Thymus (tissue), 11 donors: ENCODE results near the gene MOB2. TPM values are rescaled to one million over a fixed set of nuclear protein-coding genes. Genes with fewer than 3 reads are reported as not detected.

Experiments
- DNase-seq, 9 donors: peaks; one replicate each; pipeline ENCODE4 v3.0.0-alpha.2; 2013; ENCODE audit warnings: low spot score in 9 of 9, low read depth in 6 of 9, missing footprints in 1 of 9
- H3K27ac ChIP-seq, 2 donors: one replicate each; pipeline ENCODE4 v1.5.1; 2013; ENCODE audit warnings: control low read depth in 1 of 2, low read depth in 1 of 2, low read length in 1 of 2, mild to moderate bottlenecking in 1 of 2, moderate library complexity in 1 of 2
- H3K27me3 ChIP-seq, 2 donors: one replicate each; pipeline ENCODE4 v1.5.1; 2013; ENCODE audit warnings: low read length in 1 of 2; ENCODE audit not compliant: control insufficient read depth in 2 of 2, insufficient read depth in 1 of 2
- H3K36me3 ChIP-seq, 2 donors: one replicate each; pipeline ENCODE4 v1.5.1; 2013; ENCODE audit warnings: low read length in 1 of 2, mild to moderate bottlenecking in 1 of 2, moderate library complexity in 1 of 2; ENCODE audit not compliant: control insufficient read depth in 2 of 2, insufficient read depth in 2 of 2
- H3K4me1 ChIP-seq, 2 donors: one replicate each; pipeline ENCODE4 v1.5.1; 2013; ENCODE audit warnings: low read length in 2 of 2; ENCODE audit not compliant: control insufficient read depth in 2 of 2, insufficient read depth in 2 of 2
- H3K4me3 ChIP-seq, 2 donors: one replicate each; pipeline ENCODE4 v1.5.1; 2013; ENCODE audit warnings: low read length in 2 of 2, control low read depth in 1 of 2, mild to moderate bottlenecking in 1 of 2
- H3K9me3 ChIP-seq, 2 donors: one replicate each; pipeline ENCODE4 v1.5.1; 2013; ENCODE audit warnings: low read length in 1 of 2, mild to moderate bottlenecking in 1 of 2; ENCODE audit not compliant: control insufficient read depth in 2 of 2, insufficient read depth in 1 of 2
- WGBS: extraction: QIAGEN DNeasy Blood & Tissue Kit; methylation state at CpG from one replicate; pipeline ENCODE4 v1.1.7; 2013; 5-methylcytosine and 5-hydroxymethylcytosine counted together
- polyA plus RNA-seq: library from polyadenylated mRNA; stranded (reverse); fragments of 200-250 nt; gene quantifications from one replicate; pipeline ENCODE4 v1.2.3, GENCODE V29; 2013
- total RNA-seq: library from RNA; stranded (reverse); fragments of 120-200 nt; gene quantifications from one replicate; pipeline ENCODE4 v1.2.4, GENCODE V29; 2013
- donor health status: healthy.

Gene MOB2
- total and polyA plus RNA-seq, 2 donors, result 34.0 to 46.5 TPM

DNA sequence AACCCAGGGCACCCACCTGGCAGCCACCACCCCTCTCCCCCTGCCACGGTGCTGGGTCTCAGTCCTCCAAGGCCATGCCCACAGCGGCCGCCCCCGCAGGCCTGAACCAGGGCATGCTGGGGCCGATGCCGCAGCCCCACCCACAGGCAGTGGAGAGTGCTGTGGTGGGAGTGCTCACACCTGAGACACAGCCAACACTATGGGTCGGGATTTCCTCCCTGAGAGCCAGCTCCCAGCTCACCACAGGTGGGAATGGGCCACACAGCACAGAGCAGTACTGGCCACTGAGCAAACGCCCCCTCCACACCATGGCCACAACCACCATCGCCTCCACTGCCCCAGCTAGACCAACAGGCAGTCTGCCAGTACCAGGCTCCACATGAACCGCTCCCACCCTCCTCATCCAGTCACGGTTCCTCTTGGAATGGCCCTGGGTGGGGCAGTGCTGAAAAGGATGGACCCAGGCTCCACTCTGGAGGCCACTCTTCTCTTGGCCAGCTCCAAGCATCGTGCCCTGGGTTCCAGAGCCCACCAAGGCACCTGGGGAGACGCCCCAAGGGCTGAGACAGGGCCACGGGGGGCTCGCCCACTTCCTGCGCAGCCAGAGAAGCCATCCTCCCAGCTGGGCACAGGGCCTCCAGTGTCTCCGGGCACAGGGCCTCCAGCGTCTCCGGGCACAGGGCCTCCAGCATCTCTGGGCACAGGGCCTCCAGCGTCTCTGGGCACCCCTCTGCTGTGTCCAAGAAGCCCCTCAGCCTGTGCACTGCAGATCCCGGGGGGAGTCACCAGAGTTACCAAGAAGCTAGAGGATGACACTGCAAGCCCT, 14.2 kb downstream of the MOB2 start:
- Histone ChIP-seq H3K4me3 (no peak overlapping the region), H3K27me3 (no peaks in the 10 kb centered on the region), H3K27ac (no peak overlapping the region), H3K4me1 (no peaks in the 10 kb centered on the region), H3K36me3 (peaks cover 19 to 50% of the 10 kb centered on the region in 2 donors), H3K9me3 (no peaks in the 10 kb centered on the region)
- DNase-seq, result no peak
- WGBS, result 96% methylated on average over 21 of the region's 21 CpGs

DNA sequence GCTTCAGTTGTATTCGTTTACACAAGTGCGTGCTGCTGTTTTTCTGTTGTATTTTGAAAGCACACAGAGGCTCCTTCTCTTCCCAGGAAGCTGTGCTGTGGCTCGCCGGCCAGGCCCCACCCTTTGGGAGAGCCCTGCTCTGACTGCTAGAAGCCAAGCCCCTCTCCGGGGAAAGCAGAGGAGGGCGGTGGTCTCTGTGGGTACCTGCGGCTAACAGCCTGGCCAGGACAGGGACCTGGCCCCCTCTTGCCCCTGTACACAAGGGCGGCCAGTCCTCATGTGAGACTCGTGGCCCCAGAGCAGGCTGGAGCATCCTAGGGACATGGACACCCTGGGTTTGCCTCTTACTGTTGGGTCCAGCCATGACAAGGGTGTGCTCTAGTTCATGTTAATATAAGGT, 14.8 kb downstream of the MOB2 start:
- Histone ChIP-seq H3K4me1 (no peaks in the 10 kb centered on the region), H3K4me3 (no peak overlapping the region), H3K27ac (no peak overlapping the region), H3K9me3 (no peaks in the 10 kb centered on the region), H3K36me3 (peaks cover 15 to 48% of the 10 kb centered on the region in 2 donors), H3K27me3 (no peaks in the 10 kb centered on the region)
- no peak for DNase-seq
- 88% methylated on average over 9 of the region's 9 CpGs for WGBS

DNA sequence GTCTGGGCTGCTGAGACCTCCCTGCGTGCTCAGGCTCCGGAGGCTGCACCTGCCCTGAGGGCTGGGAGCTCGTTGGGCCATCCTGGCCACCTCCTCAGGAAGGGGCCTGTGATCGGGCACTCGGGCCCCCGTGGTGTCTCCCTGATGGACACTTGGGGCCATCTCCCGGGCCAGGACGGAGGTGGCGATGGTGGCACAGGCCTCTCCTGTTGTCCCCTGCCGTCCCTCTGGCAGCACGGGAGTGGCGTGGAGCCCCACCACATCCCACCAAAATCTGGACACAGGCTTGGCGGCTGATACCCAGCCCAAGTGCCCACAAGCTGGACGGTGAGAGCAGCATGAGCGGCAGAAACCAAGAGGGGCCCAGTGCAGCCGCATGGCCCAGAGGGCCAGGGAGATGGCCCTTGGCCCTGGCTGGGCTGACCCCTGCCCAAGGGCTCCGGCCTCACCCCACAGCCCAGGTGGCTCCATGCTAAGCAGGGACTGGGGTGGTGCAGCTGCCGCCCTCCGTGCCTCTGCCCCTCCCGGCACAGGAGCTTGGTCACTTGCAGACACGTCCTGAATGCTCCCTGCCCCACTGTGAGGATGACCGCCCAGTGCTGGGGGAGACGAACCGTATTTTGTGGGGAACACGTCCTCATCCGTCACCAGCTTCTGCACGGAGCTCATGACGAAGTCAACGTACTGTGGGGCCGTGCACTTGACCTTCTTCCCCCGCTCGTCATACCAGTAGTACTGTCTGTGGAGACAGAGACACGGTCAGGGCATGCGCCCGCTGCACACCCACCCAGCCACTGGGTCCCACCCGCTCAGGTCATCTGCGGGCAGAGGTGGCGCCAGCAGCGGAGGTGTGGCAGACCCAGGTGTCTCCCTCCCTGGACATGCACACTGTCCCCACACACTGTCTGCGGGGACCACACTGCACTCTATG, 15.6 kb downstream of the MOB2 start:
- H3K4me1 ChIP-seq, result no peaks in the 10 kb centered on the region
- DNase-seq, result no peak
- H3K4me3 ChIP-seq, result no peak overlapping the region
- H3K36me3 ChIP-seq, result peaks cover 14 to 47% of the 10 kb centered on the region in 2 donors
- no peaks in the 10 kb centered on the region for H3K9me3 ChIP-seq
- no peak overlapping the region for H3K27ac ChIP-seq
- WGBS, result 99% methylated on average over 40 of the region's 40 CpGs
- no peaks in the 10 kb centered on the region for H3K27me3 ChIP-seq

DNA sequence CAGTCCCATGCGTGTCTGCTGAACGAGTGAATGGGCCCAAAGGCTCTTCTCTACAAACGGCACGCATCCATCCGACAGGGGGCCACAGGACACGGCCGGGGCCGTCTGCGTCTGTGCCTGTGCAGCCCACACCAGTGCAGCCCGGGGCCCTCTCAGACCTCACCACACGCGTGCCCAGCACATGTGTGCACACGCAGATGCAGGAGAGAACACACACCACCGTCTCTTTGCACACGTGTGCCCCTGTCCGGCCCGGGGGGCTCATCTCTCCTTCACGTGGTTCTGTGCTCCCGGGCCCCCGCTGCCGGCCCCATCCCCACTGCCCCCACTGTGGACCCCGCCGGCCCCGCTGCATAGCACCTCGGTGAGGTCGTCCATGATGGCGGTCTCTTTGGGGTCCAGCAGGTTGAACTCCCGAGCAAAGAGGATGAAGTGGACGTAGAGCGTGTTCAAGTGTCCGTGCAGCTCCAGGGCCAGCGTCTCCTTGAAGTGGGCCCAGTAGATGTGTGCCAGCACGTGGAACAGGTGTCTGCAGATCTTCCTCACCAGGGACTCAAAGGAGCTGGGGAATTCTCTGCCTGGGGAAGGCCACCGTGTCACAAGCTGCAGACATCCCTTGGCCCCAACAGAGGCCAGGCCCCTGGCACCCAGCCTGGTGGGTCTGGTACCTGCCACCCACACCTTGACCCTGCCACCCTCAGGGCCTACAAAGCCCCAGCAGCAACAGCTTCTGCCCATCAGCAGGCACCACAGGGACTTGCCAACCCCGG, 16.5 kb downstream of the MOB2 start:
- Histone ChIP-seq H3K4me3 (no peak overlapping the region), H3K36me3 (peaks cover 7 to 42% of the 10 kb centered on the region in 2 donors), H3K4me1 (no peaks in the 10 kb centered on the region), H3K27ac (no peak overlapping the region), H3K27me3 (no peaks in the 10 kb centered on the region), H3K9me3 (no peaks in the 10 kb centered on the region)
- DNase-seq, result no peak
- WGBS, result 97% methylated on average over 35 of the region's 35 CpGs

DNA sequence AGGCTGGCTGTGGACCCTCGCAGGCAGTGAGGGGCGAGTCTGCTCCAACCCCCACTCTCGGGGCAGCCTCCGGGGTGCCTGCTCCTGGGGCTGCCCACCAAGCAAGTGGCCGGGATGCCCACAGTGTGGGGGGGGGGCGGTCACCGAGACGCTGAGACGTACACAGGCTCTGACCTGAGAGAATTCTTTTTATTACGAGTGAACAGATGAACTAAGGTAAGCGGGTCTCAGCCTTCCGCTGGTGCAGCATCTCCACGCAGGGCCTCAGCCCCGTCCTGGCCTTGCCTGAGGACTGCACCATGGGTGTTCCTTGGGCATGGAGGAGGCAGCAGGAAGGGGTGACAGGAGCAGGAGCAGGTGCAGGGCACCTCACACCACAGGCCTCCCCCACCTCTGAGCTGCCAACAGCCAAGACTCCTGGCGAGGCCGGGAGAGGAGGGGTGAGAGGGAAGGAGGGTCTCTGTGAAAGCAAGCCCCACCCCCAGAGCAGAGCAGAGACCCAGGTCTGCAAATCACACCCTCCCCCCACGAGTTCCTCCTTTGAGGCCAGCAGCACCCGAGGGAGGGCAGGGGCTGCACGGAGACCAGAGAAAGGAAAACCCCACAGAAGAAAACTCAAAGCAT, 17.2 kb downstream of the MOB2 start:
- Histone ChIP-seq H3K27ac (no peak overlapping the region), H3K27me3 (no peaks in the 10 kb centered on the region), H3K4me1 (no peaks in the 10 kb centered on the region), H3K9me3 (peaks cover 0 to 6% of the 10 kb centered on the region in 2 donors), H3K36me3 (peaks cover 7 to 41% of the 10 kb centered on the region in 2 donors), H3K4me3 (no peak overlapping the region)
- WGBS, result 86% methylated on average over 19 of the region's 19 CpGs
- DNase-seq, result no peak

DNA sequence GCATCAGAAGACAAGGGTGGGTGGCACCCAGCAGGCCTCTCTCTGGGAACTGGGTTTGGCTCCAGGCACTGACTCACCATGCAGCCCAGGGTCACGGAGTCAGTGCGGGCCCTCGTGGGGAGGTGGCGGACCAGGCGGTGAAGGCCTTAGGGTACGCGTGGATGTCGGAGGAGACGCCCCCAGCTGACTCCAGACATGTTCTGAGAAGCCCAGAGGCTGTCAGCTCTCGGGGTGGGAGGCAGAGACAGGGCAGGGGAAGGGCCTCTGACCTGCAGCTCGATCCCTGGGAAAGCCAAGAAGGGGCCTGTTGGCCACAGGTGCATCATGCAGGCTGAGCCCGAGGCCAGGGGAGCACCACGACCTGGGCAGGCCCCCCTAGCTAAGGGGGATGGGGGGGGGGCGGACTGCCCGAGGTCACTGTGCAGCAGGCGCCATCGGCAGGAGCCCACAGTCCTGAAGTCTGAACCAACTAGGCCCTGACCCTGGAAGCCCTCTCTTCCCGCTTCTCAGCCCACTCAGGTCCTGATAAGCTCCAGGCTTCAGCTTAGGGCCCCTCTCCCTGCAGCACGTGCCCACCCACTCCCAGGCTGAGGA, 18.0 kb downstream of the MOB2 start:
- Histone ChIP-seq H3K36me3 (peaks cover 7 to 37% of the 10 kb centered on the region in 2 donors), H3K4me1 (no peaks in the 10 kb centered on the region), H3K27me3 (no peaks in the 10 kb centered on the region), H3K4me3 (no peak overlapping the region), H3K27ac (no peak overlapping the region), H3K9me3 (peaks cover 2 to 14% of the 10 kb centered on the region in 2 donors)
- no peak for DNase-seq
- WGBS, result 97% methylated on average over 19 of the region's 19 CpGs

DNA sequence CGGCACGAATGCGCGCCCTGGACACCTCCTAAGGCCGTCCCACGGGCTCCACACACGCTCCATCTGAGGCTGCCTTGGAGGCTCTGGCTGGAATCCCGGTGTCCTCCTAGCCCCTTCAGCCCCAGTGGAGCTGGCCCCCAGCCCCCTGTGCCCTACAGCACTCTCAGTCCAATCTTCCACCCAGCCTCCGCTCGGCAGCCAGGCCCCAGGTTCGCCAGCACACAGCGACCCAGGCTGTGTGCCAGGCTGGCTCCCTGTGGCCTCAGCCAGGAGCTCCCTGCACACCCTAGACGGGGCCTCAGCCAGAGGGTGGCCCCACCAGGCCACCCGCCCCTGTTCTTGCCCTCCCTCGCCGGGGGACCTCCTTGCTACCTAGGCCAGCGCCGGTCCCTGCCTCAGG, 18.6 kb downstream of the MOB2 start:
- no peaks in the 10 kb centered on the region for H3K4me1 ChIP-seq
- WGBS, result 98% methylated on average over 18 of the region's 18 CpGs
- no peak overlapping the region for H3K27ac ChIP-seq
- H3K4me3 ChIP-seq, result no peak overlapping the region
- H3K36me3 ChIP-seq, result peaks cover 4 to 35% of the 10 kb centered on the region in 2 donors
- H3K27me3 ChIP-seq, result no peaks in the 10 kb centered on the region
- no peak for DNase-seq
- H3K9me3 ChIP-seq, result peaks cover 2 to 16% of the 10 kb centered on the region in 2 donors

DNA sequence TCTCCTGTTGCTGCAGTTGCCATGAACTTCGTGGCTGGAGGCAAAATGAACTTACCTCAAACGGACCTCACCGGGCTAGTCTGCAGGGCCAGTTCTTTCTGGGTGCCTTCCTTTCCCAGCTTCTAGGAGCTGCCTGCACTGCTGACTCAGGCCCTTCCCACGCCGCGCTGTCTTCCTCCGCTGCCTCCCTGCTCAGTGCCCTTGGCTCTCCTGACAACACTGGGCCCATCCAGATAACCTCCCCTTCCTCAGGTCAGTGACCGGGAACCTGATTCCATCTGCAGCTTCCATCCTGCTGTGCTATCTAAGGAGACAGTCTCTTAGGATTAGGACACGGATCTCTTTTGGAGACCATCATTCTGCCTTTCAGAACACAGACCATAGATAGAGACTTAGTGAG, 19.3 kb downstream of the MOB2 start:
- Histone ChIP-seq H3K27ac (no peak overlapping the region), H3K9me3 (peaks cover 2 to 16% of the 10 kb centered on the region in 2 donors), H3K4me1 (no peaks in the 10 kb centered on the region), H3K4me3 (no peak overlapping the region), H3K36me3 (peaks cover 4 to 34% of the 10 kb centered on the region in 2 donors), H3K27me3 (no peaks in the 10 kb centered on the region)
- DNase-seq, result no peak
- 97% methylated on average over 9 of the region's 9 CpGs for WGBS
